DND-41 (cell line): ENCODE measurements around the gene MAST4.
A peak's percentile ranks its signal among the peaks of the same experiment; 100 is the strongest.

Experiments used
- ATAC-seq: fragments of 200-7000 bp; cut with Tn5 transposase; 3 replicates; pipeline ENCODE4 v1.9.1; 2021; ENCODE audit warnings: low read depth; ENCODE audit not compliant: insufficient read depth
- DNase-seq: peaks from one replicate; pipeline ENCODE4 v3.0.0-alpha.2; 2020
- H2AFZ ChIP-seq: 2 replicates; pipeline ENCODE4 v1.6.0; 2012; ENCODE audit warnings: low read depth, low read length
- H3K27ac ChIP-seq: 2 replicates; pipeline ENCODE4 v1.5.1; 2012; ENCODE audit warnings: low read length, inconsistent platforms
- H3K27me3 ChIP-seq: fragments of 200-600 bp; sonication (generic); 2 replicates; pipeline ENCODE4 v1.6.0; 2012; ENCODE audit warnings: low read length, mild to moderate bottlenecking, inconsistent platforms; ENCODE audit not compliant: insufficient read depth, poor library complexity
- H3K36me3 ChIP-seq: 2 replicates; pipeline ENCODE4 v1.5.1; 2012; ENCODE audit warnings: low read length, inconsistent platforms; ENCODE audit not compliant: insufficient read depth
- H3K4me1 ChIP-seq: 2 replicates; pipeline ENCODE4 v1.5.1; 2012; ENCODE audit warnings: mild to moderate bottlenecking, low read length; ENCODE audit not compliant: insufficient read depth
- H3K4me2 ChIP-seq: 2 replicates; pipeline ENCODE4 v1.6.0; 2012; ENCODE audit warnings: mild to moderate bottlenecking, moderate library complexity, low read length, inconsistent platforms; ENCODE audit not compliant: insufficient read depth
- H3K4me3 ChIP-seq, 2 experiments: fragments of 200-600 bp in 1 of 2; shearing (Covaris generic) in 1 of 2; 2 replicates each; pipeline ENCODE4 v1.5.1; 2012 to 2016; ENCODE audit warnings: inconsistent platforms in 2 of 2, low read length in 2 of 2, mild to moderate bottlenecking in 2 of 2, low read depth in 1 of 2, moderate library complexity in 1 of 2
- H3K79me2 ChIP-seq: 2 replicates; pipeline ENCODE4 v1.6.0; 2012; ENCODE audit warnings: low read length, inconsistent platforms; ENCODE audit not compliant: insufficient read depth
- H3K9ac ChIP-seq: 2 replicates; pipeline ENCODE4 v1.6.0; 2012; ENCODE audit warnings: low read depth, mild to moderate bottlenecking, inconsistent platforms, low read length, moderate library complexity
- H3K9me3 ChIP-seq: 2 replicates; pipeline ENCODE4 v1.5.1; 2012; ENCODE audit warnings: low read length, moderate library complexity, mild to moderate bottlenecking, inconsistent platforms; ENCODE audit not compliant: insufficient read depth, severe bottlenecking
- H4K20me1 ChIP-seq: 2 replicates; pipeline ENCODE4 v1.6.0; 2012; ENCODE audit warnings: low read length; ENCODE audit not compliant: insufficient read depth
- EZH2 ChIP-seq: IDR thresholded peaks from 3 replicates; pipeline ENCODE4 v1.6.1; 2012; ENCODE audit warnings: borderline replicate concordance, low read depth, mild to moderate bottlenecking, moderate library complexity, low read length, inconsistent platforms; ENCODE audit not compliant: severe bottlenecking
- TF ChIP-seq, protein P1 (sequence below): IDR thresholded peaks from 2 replicates; pipeline ENCODE4 v1.5.1; 2012; ENCODE audit warnings: borderline replicate concordance, low read length, moderate library complexity, mild to moderate bottlenecking; ENCODE audit not compliant: poor library complexity, severe bottlenecking; ENCODE audit errors: extremely low read depth

Gene MAST4

DNA sequence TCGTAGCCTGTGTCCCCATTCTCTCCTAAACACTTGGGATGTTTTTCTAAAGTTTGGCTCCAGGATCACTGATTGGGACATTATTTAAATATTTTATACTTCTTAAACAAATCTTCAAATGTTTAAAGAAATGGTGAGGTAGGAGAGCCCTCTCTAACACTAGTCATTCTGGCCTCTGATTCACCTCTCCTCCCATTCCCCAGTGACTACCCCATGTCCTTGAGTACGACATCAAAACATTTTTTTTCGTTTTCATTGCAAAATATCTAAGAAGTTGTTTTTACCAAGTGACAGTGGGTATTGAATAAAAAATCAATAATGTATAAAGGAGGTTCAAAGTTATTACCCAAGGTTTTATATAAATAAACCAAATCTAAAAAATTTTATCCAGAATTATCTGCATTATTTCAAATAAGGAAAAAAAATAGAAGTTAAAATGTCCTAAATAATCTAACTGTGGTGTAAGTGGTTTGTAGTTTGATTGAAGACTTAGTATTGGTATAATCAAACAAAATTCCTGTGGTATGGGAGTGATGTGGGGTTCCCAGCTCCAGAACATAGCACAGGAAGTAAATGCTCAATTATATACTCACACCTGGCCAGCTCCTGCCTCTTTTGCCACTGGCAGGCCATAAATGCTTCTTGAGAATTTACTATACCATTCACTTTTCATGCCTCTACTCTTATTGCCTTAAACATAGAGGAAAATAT, 51.1 kb downstream of the MAST4 start:
- no peak overlapping the region for H3K4me2 ChIP-seq
- no peaks in the 10 kb centered on the region for H4K20me1 ChIP-seq
- H3K27me3 ChIP-seq, result no peaks in the 10 kb centered on the region
- peaks cover 3% of the 10 kb centered on the region; the same call in 1 of the 2 replicates for H3K36me3 ChIP-seq
- DNase-seq, result no peak
- peaks cover 11% of the 10 kb centered on the region; the same call in 1 of the 2 replicates for H3K79me2 ChIP-seq
- 0 out of 3 replicates have a peak, but pooled peaks have one; percentile 35 for ATAC-seq
- no peak overlapping the region for H3K9ac ChIP-seq
- peaks cover 12% of the 10 kb centered on the region for H3K9me3 ChIP-seq
- no peak overlapping the region for H3K4me3 ChIP-seq
- H3K27ac ChIP-seq, result no peak overlapping the region
- peaks cover 6% of the 10 kb centered on the region; the same call in 1 of the 2 replicates for H3K4me1 ChIP-seq
- no peak for TF ChIP-seq EZH2
- TF ChIP-seq, protein P1, sequence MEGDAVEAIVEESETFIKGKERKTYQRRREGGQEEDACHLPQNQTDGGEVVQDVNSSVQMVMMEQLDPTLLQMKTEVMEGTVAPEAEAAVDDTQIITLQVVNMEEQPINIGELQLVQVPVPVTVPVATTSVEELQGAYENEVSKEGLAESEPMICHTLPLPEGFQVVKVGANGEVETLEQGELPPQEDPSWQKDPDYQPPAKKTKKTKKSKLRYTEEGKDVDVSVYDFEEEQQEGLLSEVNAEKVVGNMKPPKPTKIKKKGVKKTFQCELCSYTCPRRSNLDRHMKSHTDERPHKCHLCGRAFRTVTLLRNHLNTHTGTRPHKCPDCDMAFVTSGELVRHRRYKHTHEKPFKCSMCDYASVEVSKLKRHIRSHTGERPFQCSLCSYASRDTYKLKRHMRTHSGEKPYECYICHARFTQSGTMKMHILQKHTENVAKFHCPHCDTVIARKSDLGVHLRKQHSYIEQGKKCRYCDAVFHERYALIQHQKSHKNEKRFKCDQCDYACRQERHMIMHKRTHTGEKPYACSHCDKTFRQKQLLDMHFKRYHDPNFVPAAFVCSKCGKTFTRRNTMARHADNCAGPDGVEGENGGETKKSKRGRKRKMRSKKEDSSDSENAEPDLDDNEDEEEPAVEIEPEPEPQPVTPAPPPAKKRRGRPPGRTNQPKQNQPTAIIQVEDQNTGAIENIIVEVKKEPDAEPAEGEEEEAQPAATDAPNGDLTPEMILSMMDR, result no peak
- H2AFZ ChIP-seq, result no peak overlapping the region

DNA sequence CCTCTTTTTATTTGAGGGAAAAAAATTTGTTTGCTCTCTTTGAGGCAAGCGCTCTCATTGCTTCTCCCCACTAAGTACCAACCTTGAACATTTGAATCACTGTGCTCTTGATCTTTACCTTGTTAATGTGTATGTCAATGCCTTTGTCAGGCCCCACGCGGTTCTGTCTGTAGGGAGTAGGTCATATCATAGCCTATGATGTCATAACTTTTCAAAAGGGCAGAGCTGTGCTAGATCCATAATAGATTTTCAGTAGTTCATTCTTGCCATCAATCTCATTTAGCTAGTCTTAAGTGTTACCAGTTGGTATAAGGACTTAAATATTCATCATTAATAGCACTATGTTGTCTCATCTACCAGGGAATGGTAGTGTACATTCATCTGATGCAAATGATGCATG, 56.6 kb downstream of the MAST4 start:
- no peak overlapping the region for H3K27ac ChIP-seq
- H4K20me1 ChIP-seq, result peaks cover 5% of the 10 kb centered on the region; the same call in 1 of the 2 replicates
- H3K27me3 ChIP-seq, result no peaks in the 10 kb centered on the region

DNA sequence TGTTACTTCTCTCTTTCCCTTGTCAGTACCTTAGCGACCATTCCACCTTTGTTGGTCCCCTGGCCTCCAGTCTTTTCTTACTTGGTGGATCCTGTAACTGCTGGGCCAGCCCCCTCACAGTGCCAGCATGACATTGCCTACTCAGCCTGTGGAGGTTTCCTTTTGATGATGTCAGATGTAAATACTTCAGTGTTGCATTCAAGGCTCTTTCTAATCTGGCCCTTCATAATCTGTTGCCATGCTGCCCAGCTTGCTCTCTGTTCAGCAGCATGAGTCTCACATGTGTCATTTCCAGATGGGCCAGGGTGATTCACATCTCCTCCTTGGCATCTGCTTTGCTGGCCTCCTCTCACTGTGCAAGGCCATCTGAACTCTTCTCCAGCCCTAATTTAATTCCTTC, 57.1 kb downstream of the MAST4 start:
- Histone ChIP-seq H3K36me3 (peaks cover 3% of the 10 kb centered on the region; the same call in 1 of the 2 replicates), H3K79me2 (peaks cover 19% of the 10 kb centered on the region; the same call in 1 of the 2 replicates), H4K20me1 (peaks cover 5% of the 10 kb centered on the region; the same call in 1 of the 2 replicates), H3K4me1 (no peaks in the 10 kb centered on the region), H3K9me3 (peaks cover 12% of the 10 kb centered on the region), H3K9ac (no peak overlapping the region), H3K4me3 (no peak overlapping the region), H2AFZ (no peak overlapping the region), H3K27me3 (no peaks in the 10 kb centered on the region), H3K4me2 (no peak overlapping the region), H3K27ac (no peak overlapping the region)
- DNase-seq (no peak), ATAC-seq (peak; percentile 33; the same call in 2 of the 3 replicates)
- no peak for TF ChIP-seq EZH2
- TF ChIP-seq, protein P1, result no peak

More for the DNA sequence above, 56.6 kb downstream of the MAST4 start:
- DNase-seq (no peak), ATAC-seq (no peak)
- no peak overlapping the region for H3K9ac ChIP-seq
- H2AFZ ChIP-seq, result no peak overlapping the region
- H3K79me2 ChIP-seq, result peaks cover 19% of the 10 kb centered on the region; the same call in 1 of the 2 replicates
- no peak for TF ChIP-seq EZH2
- TF ChIP-seq, protein P1, result no peak
- H3K4me2 ChIP-seq, result no peak overlapping the region
- peaks cover 3% of the 10 kb centered on the region; the same call in 1 of the 2 replicates for H3K36me3 ChIP-seq
- H3K9me3 ChIP-seq, result peaks cover 12% of the 10 kb centered on the region
- H3K4me1 ChIP-seq, result no peaks in the 10 kb centered on the region
- no peak overlapping the region for H3K4me3 ChIP-seq
